ENCODE results near the gene STAT1.

- TF ChIP-seq CTCF (IDR thresholded peaks at IDR 0.05 in 2 of 3, conservative IDR thresholded peaks at IDR 0.05 in 1 of 3; ENCODE audit: insufficient read depth in 2 of 3, low read depth in 1 of 3, low read length in 3 of 3), result no peak
- no peak for TF ChIP-seq ZBTB7A (IDR thresholded peaks at IDR 0.05; ENCODE audit: borderline replicate concordance, control insufficient read depth, low read depth, low read length)
- TF ChIP-seq ARID3B (CRISPR knock-in tag; IDR thresholded peaks at IDR 0.05; ENCODE audit: borderline replicate concordance), result no peak
- no peak for TF ChIP-seq SAFB2 (IDR thresholded peaks at IDR 0.05; ENCODE audit: borderline replicate concordance, low read depth, low read length, severe bottlenecking)
- TF ChIP-seq XRCC5 (IDR thresholded peaks at IDR 0.05; ENCODE audit: low read depth, low read length), result no peak
- TF ChIP-seq SOX6 (IDR thresholded peaks at IDR 0.05), result no peak
- no peak for TF ChIP-seq GATAD2B (IDR thresholded peaks at IDR 0.05; ENCODE audit: borderline replicate concordance)
- TF ChIP-seq MAFF (IDR thresholded peaks at IDR 0.05; ENCODE audit: low read length), result no peak
- no peak for TF ChIP-seq NONO (IDR thresholded peaks at IDR 0.05; ENCODE audit: low read depth in 2 of 2, low read length in 1 of 2)
- TF ChIP-seq E2F4 (CRISPR knock-in tag; IDR thresholded peaks at IDR 0.05; ENCODE audit: low read depth), result no peak
- TF ChIP-seq KAT8 (IDR thresholded peaks at IDR 0.05; ENCODE audit: low read depth), result no peak
- TF ChIP-seq EP300 (IDR thresholded peaks at IDR 0.05; ENCODE audit: low read length), result no peak
Observed at GRCh38 chr2:190964170-190964795, 49.7 kb downstream of the STAT1 start.

Data from K562 (cell line).